ENCODE data around the gene CDH24. TPM values are rescaled to one million over a fixed set of nuclear protein-coding genes. Genes with fewer than 3 reads are reported as not detected.

Gene CDH24
- total and polyA plus RNA-seq, 2 of the 8 experiments (the other 6 are each of a cell fraction or from before 2014, with no cell fraction given) = 18.1 to 27.6 TPM

- TF ChIP-seq BACH1 (IDR thresholded peaks at IDR 0.05; ENCODE audit: low read length) (no peak), SP2 (IDR thresholded peaks at IDR 0.05; ENCODE audit: low read length) (no peak), MAFK (IDR thresholded peaks at IDR 0.05; ENCODE audit: low read depth, low read length) (no peak)
These were observed 39.2 kb downstream of the CDH24 start (continued) for GRCh38 chr14:23018107-23018506.

All from H1 (cell line).